RWPE1 (cell line): ENCODE results near the gene CRPPA.

ENCODE experiments used
- CTCF ChIA-PET: fragments of 350-600 bp; sonication (Branson Sonifier 250); formaldehyde crosslinking; extraction: SDS; loops from one replicate; lab custom pipeline; 2021; lab: Yijun Ruan, JAX
- POLR2A ChIA-PET: fragments of 400-600 bp; formaldehyde crosslinking; extraction: SDS; loops from one replicate; lab custom pipeline; 2020; ENCODE audit warnings: antibody characterized with exemption; ENCODE audit not compliant: low non-redundant PET; lab: Yijun Ruan, JAX
- DNase-seq: peaks from one replicate; pipeline ENCODE4 v3.0.0; 2012; ENCODE audit warnings: low spot score
- H3K27ac ChIP-seq: fragments of 450-650 bp; 2 replicates; pipeline ENCODE4 v1.5.1; 2017
- CTCF ChIP-seq: fragments of 450-650 bp; conservative IDR thresholded peaks from 2 replicates; pipeline ENCODE4 v1.5.1; 2017; ENCODE audit warnings: low read depth, mild to moderate bottlenecking

CRPPA gene

GRCh38 chr7:16420329-16420648, 1.0 kb downstream of the CRPPA start:
- peak overlapping the region; percentile 88 for H3K27ac ChIP-seq
- TF ChIP-seq CTCF: no peak
- POLR2A ChIA-PET: no interaction called here
- CTCF ChIA-PET: no interaction called here
- DNase-seq: no peak

GRCh38 chr7:16419859-16420258, 1.5 kb downstream of the CRPPA start:
- DNase-seq: no peak
- POLR2A ChIA-PET: no interaction called here
- CTCF ChIA-PET: interaction anchor here (0.7 kb wide), 1 partner anchor 322 kb away, joined by 4 read pairs; no protein-coding TSS in a partner anchor
- H3K27ac ChIP-seq: no peak overlapping the region
- no peak for TF ChIP-seq CTCF

- POLR2A ChIA-PET: no interaction called here
Measured at GRCh38 chr7:16419126-16419525, 2.2 kb downstream of the CRPPA start.

GRCh38 chr7:16417906-16418305, 3.4 kb downstream of the CRPPA start:
- TF ChIP-seq CTCF: no peak
- ChIA-PET POLR2A (no interaction called here), CTCF (no interaction called here)
- no peak for DNase-seq
- H3K27ac ChIP-seq: no peak overlapping the region

More at GRCh38 chr7:16419126-16419525, 2.2 kb downstream of the CRPPA start:
- no peak overlapping the region for H3K27ac ChIP-seq
- CTCF ChIA-PET: no interaction called here
- TF ChIP-seq CTCF: no peak
- DNase-seq: no peak

- POLR2A ChIA-PET: interaction anchor here (0.8 kb wide), 1 partner anchor 16 kb away, joined by 4 read pairs; no protein-coding TSS in a partner anchor
- no peak for TF ChIP-seq CTCF
- DNase-seq: no peak
- no peak overlapping the region for H3K27ac ChIP-seq
- CTCF ChIA-PET: interaction anchor here (0.6 kb wide), 2 partner anchors 129 to 238 kb away, joined by 3 to 4 read pairs; no protein-coding TSS in a partner anchor
Measured at GRCh38 chr7:16416289-16417282, 4.8 kb downstream of the CRPPA start.

- H3K27ac ChIP-seq: no peak overlapping the region
- ChIA-PET CTCF (no interaction called here), POLR2A (no interaction called here)
- TF ChIP-seq CTCF: no peak
- no peak for DNase-seq
Measured at GRCh38 chr7:16412274-16413254, 8.8 kb downstream of the CRPPA start.
